ENCODE results near the gene CACHD1. TPM values are rescaled to one million over a fixed set of nuclear protein-coding genes. Genes with fewer than 3 reads are reported as not detected.

The CACHD1 gene
- total and polyA plus RNA-seq, 3 donors from 2014 or later, result 7.4 to 10.3 (median 8.3) TPM

DNA sequence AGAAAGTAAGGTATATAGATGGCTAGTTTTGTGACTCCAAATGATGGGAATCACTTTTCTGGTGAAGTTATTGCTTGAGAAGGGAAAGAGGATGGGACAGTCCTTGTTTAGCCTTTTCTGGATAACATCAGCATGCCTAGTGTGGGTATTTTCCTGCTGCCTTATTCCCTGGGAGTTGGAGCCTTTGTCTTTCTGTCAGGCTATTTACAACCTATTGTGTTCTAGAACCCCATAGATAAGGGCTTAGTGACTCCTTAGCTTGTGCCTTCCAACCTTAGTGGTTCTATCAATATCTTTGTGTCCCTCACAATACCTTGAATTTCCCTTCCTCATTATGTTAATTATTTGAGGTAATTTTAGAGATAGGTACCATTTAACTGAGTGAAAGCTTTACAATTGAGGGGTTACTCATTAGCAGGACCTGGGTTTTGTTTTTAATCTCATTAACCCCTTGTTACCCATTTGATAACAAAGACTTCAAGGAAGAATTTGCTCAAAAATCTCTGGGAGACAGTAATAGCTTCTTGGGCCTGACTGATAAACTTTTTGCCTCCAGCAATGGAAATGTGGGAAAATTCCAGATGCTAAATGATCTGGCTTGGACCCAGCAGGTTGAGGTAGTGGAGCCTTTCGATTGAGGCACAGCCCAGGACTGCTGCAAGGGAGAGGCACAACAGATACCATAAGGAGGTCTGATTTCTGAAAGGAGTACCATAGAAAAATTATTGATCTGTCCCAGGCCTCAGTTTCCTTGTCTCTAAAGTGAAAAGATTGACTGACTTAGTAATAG, 49.0 kb downstream of the CACHD1 start:
- Histone ChIP-seq H3K4me1 (peaks cover 35% of the 10 kb centered on the region), H3K27me3 (no peaks in the 10 kb centered on the region), H3K36me3 (ENCODE audit: low read depth, missing control alignments) (no peaks in the 10 kb centered on the region), H3K27ac (no peak overlapping the region), H3K9me3 (no peaks in the 10 kb centered on the region), H3K4me3 (no peak overlapping the region)
- DNase-seq, result no peak
- intact Hi-C loops (cut with DNase I; ENCODE audit: low total_unique reads), result no loop called here
- WGBS, 2 donors, result 65 to 74% methylated on average over 1 of the region's 1 CpG
- no peak for TF ChIP-seq POLR2A (IDR thresholded peaks at IDR 0.05)
- TF ChIP-seq, protein P1, sequence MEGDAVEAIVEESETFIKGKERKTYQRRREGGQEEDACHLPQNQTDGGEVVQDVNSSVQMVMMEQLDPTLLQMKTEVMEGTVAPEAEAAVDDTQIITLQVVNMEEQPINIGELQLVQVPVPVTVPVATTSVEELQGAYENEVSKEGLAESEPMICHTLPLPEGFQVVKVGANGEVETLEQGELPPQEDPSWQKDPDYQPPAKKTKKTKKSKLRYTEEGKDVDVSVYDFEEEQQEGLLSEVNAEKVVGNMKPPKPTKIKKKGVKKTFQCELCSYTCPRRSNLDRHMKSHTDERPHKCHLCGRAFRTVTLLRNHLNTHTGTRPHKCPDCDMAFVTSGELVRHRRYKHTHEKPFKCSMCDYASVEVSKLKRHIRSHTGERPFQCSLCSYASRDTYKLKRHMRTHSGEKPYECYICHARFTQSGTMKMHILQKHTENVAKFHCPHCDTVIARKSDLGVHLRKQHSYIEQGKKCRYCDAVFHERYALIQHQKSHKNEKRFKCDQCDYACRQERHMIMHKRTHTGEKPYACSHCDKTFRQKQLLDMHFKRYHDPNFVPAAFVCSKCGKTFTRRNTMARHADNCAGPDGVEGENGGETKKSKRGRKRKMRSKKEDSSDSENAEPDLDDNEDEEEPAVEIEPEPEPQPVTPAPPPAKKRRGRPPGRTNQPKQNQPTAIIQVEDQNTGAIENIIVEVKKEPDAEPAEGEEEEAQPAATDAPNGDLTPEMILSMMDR (IDR thresholded peaks at IDR 0.05), result no peak

DNA sequence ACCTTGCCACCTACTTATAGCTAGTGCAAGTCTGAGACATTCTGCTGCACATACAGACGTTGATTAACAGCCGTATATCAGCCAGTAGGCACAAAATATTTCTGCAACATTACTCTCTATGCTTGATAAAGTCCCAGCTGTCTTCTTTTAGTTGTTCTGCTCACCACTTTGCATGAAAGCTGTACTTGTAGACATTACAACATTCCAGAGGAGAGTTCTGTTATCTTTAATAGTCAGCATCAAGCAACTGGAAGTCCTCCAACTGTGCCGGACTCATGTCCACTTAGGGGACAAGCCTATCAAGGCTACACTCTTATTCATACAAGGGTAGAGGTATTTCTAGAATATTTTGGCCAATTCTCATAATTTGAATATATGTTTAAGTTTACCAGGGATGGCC, 50.0 kb downstream of the CACHD1 start:
- DNase-seq, result peak; percentile 46
- 31 to 32% methylated on average over 3 of the region's 3 CpGs for WGBS, 2 donors
- Histone ChIP-seq H3K27ac (no peak overlapping the region), H3K4me3 (no peak overlapping the region), H3K36me3 (ENCODE audit: low read depth, missing control alignments) (no peaks in the 10 kb centered on the region), H3K4me1 (peaks cover 25% of the 10 kb centered on the region), H3K27me3 (no peaks in the 10 kb centered on the region), H3K9me3 (no peaks in the 10 kb centered on the region)
- intact Hi-C loops (cut with DNase I; ENCODE audit: low total_unique reads), result no loop called here
- TF ChIP-seq, protein P1 (IDR thresholded peaks at IDR 0.05), result no peak
- TF ChIP-seq POLR2A (IDR thresholded peaks at IDR 0.05), result no peak

DNA sequence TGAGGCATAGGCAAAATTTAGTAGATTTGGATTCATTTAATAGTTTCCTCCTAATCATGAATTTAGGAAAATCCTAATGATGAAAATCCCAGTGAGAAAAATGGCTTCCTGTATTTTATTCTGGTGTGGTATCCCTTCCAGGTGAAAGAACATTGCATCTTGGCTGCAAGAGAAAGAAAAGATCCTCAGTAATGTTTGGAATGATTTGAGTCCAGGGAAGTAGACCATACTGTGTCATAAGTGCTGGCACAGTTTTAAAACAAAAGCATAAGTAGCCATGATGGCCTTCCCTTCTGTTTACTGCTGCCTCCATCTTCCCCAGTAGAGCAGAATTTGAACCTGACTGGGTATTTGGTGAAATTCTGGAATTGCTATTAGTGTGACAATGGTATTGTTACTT, 52.8 kb downstream of the CACHD1 start:
- Histone ChIP-seq H3K27me3 (no peaks in the 10 kb centered on the region), H3K9me3 (no peaks in the 10 kb centered on the region)

DNA sequence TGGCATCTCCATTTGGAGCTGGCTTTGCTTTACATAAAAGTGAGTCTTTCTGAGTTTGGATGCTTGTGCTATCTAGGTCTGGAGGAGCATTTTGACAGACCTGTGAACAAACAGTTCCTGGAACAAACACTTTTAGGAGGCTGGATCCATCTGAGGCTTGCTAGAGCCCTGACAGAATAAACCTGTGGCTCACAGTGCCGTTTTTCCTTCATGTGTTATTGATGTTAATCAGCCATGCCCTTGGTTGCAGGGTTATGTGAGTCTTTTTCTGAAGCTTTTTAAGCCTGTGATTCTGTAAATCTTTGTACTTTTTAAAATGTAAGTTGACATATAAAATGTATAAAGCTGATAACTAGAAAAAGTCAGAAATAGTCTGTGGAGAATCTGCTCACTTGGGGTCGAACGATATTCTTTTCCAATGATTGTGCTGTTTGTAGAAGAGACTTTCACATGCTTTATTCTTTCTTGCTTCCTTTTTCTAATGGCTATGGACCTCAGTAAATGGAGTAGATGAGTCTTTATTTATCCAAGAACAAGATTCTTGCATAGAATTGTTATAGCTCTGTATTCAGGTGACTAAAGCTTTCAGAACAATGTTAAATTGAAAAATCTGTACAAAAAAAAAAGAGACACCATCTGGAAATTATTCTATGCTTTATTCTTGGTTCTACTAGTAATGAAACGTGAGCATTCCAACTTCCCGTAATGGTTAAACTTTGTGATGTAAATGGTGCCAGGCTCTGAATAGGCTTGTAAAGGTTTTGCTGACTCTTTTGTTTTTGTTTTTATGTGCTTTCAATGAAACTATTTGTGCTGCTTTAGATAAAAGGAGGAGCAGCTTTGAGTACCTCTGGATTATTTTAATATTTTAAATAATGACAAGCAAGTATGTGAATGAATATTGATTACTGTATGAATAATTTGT, 53.7 kb downstream of the CACHD1 start:
- Histone ChIP-seq H3K9me3 (no peaks in the 10 kb centered on the region), H3K4me3 (no peak overlapping the region), H3K27me3 (no peaks in the 10 kb centered on the region), H3K4me1 (peaks cover 16% of the 10 kb centered on the region), H3K36me3 (ENCODE audit: low read depth, missing control alignments) (no peaks in the 10 kb centered on the region), H3K27ac (no peak overlapping the region)
- WGBS, 2 donors, result 76 to 79% methylated on average over 5 of the region's 5 CpGs
- no peak for DNase-seq
- TF ChIP-seq POLR2A (IDR thresholded peaks at IDR 0.05), result no peak
- TF ChIP-seq, protein P1 (IDR thresholded peaks at IDR 0.05), result no peak
- intact Hi-C loops (cut with DNase I; ENCODE audit: low total_unique reads), result no loop called here

More for the DNA sequence above, 52.8 kb downstream of the CACHD1 start:
- TF ChIP-seq POLR2A (IDR thresholded peaks at IDR 0.05), result no peak
- TF ChIP-seq, protein P1 (IDR thresholded peaks at IDR 0.05), result no peak
- Histone ChIP-seq H3K4me1 (peaks cover 16% of the 10 kb centered on the region), H3K27ac (no peak overlapping the region), H3K4me3 (no peak overlapping the region), H3K36me3 (ENCODE audit: low read depth, missing control alignments) (no peaks in the 10 kb centered on the region)
- no peak for DNase-seq
- intact Hi-C loops (cut with DNase I; ENCODE audit: low total_unique reads), result no loop called here
